K562 (cell line): Measurements from ENCODE around the gene ROBO2. TPM values are rescaled to one million over a fixed set of nuclear protein-coding genes. Genes with fewer than 3 reads are reported as not detected.

Experiments
- ATAC-seq: fragments of 200-7000 bp; cut with Tn5 transposase; 3 replicates; pipeline ENCODE4 v1.9.1; 2020; ENCODE audit warnings: moderate library complexity
- BruUV-seq: library from RNA; stranded (reverse); fragments of 400-500 nt; replicated peaks from 2 replicates; lab custom pipeline; 2021; lab: Mats Ljungman, UMichigan
- CTCF ChIA-PET: fragments of 300-600 bp; formaldehyde crosslinking; extraction: SDS; loops from one replicate; lab custom pipeline; 2021; ENCODE audit warnings: low intra/inter-chr PET ratio; lab: Yijun Ruan, JAX
- POLR2A ChIA-PET: fragments of 300-600, 350-650 bp; sonication (Branson Sonifier 250); formaldehyde crosslinking; extraction: SDS; loops from one replicate; lab custom pipeline; 2021; ENCODE audit warnings: antibody characterized with exemption, inconsistent platforms; lab: Yijun Ruan, JAX
- DNase-seq, 4 experiments: peaks; one replicate each; pipeline versions ENCODE4 v3.0.0 to v3.0.0-alpha.2; 2011 to 2018; ENCODE audit warnings: low spot score in 3 of 4, mixed read lengths in 3 of 4; ENCODE audit errors: extremely low read depth in 1 of 4
- FAIRE-seq: peaks from 2 replicates; lab custom pipeline; 2011; peaks lifted over from hg19 to GRCh38; lab: Jason Lieb, UNC
- H2AFZ ChIP-seq: 2 replicates; pipeline ENCODE4 v1.6.0; 2011; ENCODE audit warnings: low read depth, low read length, control low read depth, inconsistent platforms
- H3K27ac ChIP-seq: fragments of 200-600 bp; 3 replicates; pipeline ENCODE4 v1.8.0; 2011; ENCODE audit warnings: low read depth, mild to moderate bottlenecking, control low read depth, inconsistent platforms, low read length, moderate library complexity, mixed read lengths; ENCODE audit errors: extremely low read depth
- H3K27me3 ChIP-seq, 2 experiments: fragments of 300-600 bp in 1 of 2; 2 replicates in 1 of 2; 3 replicates in 1 of 2; pipeline versions ENCODE4 v1.6.0 to v1.8.0; 2011; ENCODE audit warnings: inconsistent platforms in 2 of 2, low read length in 2 of 2, mild to moderate bottlenecking in 1 of 2, mixed read lengths in 1 of 2, moderate library complexity in 1 of 2; ENCODE audit not compliant: control insufficient read depth in 2 of 2, insufficient read depth in 2 of 2
- H3K36me3 ChIP-seq: fragments of 300-600 bp; 3 replicates; pipeline ENCODE4 v1.8.0; 2011; ENCODE audit warnings: mild to moderate bottlenecking, low read length, inconsistent platforms; ENCODE audit not compliant: control insufficient read depth, insufficient read depth
- H3K4me1 ChIP-seq, 2 experiments: fragments of 200-600 bp in 1 of 2; replicated peaks in 1 of 2; 2 replicates in 1 of 2; 3 replicates in 1 of 2; pipeline versions ENCODE4 v1.5.1 to v1.8.0; 2011; ENCODE audit warnings: inconsistent platforms in 2 of 2, low read length in 2 of 2, mild to moderate bottlenecking in 1 of 2, mixed read lengths in 1 of 2, moderate library complexity in 1 of 2; ENCODE audit not compliant: control insufficient read depth in 2 of 2, insufficient read depth in 2 of 2
- H3K4me2 ChIP-seq: 2 replicates; pipeline ENCODE4 v1.6.1; 2011; ENCODE audit warnings: low read length, control low read depth, inconsistent platforms, mixed read lengths; ENCODE audit not compliant: insufficient read depth
- H3K4me3 ChIP-seq: fragments of 200-600 bp; sonication (generic), shearing (Covaris generic); 2 replicates; pipeline ENCODE4 v1.5.1; 2016; ENCODE audit warnings: control low read depth, inconsistent platforms
- H3K79me2 ChIP-seq: fragments of 200-600 bp; 3 replicates; pipeline ENCODE4 v1.8.0; 2011; ENCODE audit warnings: low read length, inconsistent platforms; ENCODE audit not compliant: control insufficient read depth, insufficient read depth
- H3K9ac ChIP-seq, 2 experiments: 2 replicates each; pipeline versions ENCODE4 v1.6.0 to v1.6.1; 2011; ENCODE audit warnings: low read depth in 2 of 2, low read length in 2 of 2, control low read depth in 1 of 2, inconsistent platforms in 1 of 2, mild to moderate bottlenecking in 1 of 2, mixed read lengths in 1 of 2; ENCODE audit not compliant: insufficient read depth in 1 of 2
- H3K9me1 ChIP-seq: one replicate; pipeline ENCODE4 v1.6.0; 2011; ENCODE audit warnings: inconsistent platforms, mild to moderate bottlenecking, low read length, moderate library complexity; ENCODE audit not compliant: control insufficient read depth, insufficient read depth
- H3K9me3 ChIP-seq: replicated peaks from 2 replicates; pipeline ENCODE4 v1.5.1; 2011; ENCODE audit warnings: low read depth, low read length, inconsistent platforms; ENCODE audit not compliant: control insufficient read depth, insufficient read depth
- H4K20me1 ChIP-seq: replicated peaks from 2 replicates; pipeline ENCODE4 v1.6.1; 2011; ENCODE audit warnings: low read length, inconsistent platforms, mixed read lengths; ENCODE audit not compliant: control insufficient read depth, insufficient read depth
- AFF4 ChIP-seq: sonication (generic); formaldehyde crosslinking; IDR thresholded peaks from 2 replicates; pipeline ENCODE4 v1.8.0; 2023; ENCODE audit warnings: mild to moderate bottlenecking, missing genetic modification reagents
- BMI1 ChIP-seq: fragments of 150-350 bp; IDR thresholded peaks from 2 replicates; pipeline ENCODE4 v1.6.1; 2014; ENCODE audit warnings: low read length
- DPF2 ChIP-seq: fragments of 450-650 bp; IDR thresholded peaks from 2 replicates; pipeline ENCODE4 v1.6.1; 2016
- ETV1 ChIP-seq: fragments of 450-650 bp; conservative IDR thresholded peaks from 2 replicates; pipeline ENCODE4 v1.6.1; 2016; ENCODE audit warnings: missing genetic modification characterization, control low read depth, low read depth, missing compliant biosample characterization
- FOXK2 ChIP-seq, 2 experiments: fragments of 450-650 bp; IDR thresholded peaks in 1 of 2; conservative IDR thresholded peaks in 1 of 2; 2 replicates each; pipeline ENCODE4 v1.6.1; 2016; ENCODE audit warnings: low read depth in 2 of 2, mild to moderate bottlenecking in 1 of 2
- GATA2 ChIP-seq: sonication (generic); formaldehyde crosslinking; IDR thresholded peaks from 2 replicates; pipeline ENCODE4 v1.4.0; 2020; ENCODE audit warnings: mild to moderate bottlenecking, missing genetic modification reagents
- LEF1 ChIP-seq: fragments of 450-650 bp; IDR thresholded peaks from 2 replicates; pipeline ENCODE4 v1.6.1; 2016; ENCODE audit warnings: mild to moderate bottlenecking
- MEF2D ChIP-seq: conservative IDR thresholded peaks from 2 replicates; pipeline ENCODE4 v1.6.1; 2016; ENCODE audit warnings: low read depth, missing genetic modification characterization, missing compliant biosample characterization
- NR2F6 ChIP-seq: fragments of 450-650 bp; formaldehyde crosslinking; IDR thresholded peaks from 2 replicates; pipeline ENCODE4 v1.4.0; 2020; ENCODE audit warnings: mild to moderate bottlenecking
- SMAD2 ChIP-seq: fragments of 150-350 bp; IDR thresholded peaks from 2 replicates; pipeline ENCODE4 v1.6.1; 2014; ENCODE audit warnings: low read depth, mild to moderate bottlenecking, low read length
- SRF ChIP-seq, 2 experiments: fragments of 250-450, 450-650 bp in 1 of 2; sonication (Bioruptor Pico) in 1 of 2; sonication (generic) in 1 of 2; formaldehyde crosslinking; IDR thresholded peaks; 2 replicates each; pipeline versions ENCODE4 v1.5.0 to v1.5.1; 2020 to 2022; ENCODE audit warnings: mild to moderate bottlenecking in 1 of 2, missing genetic modification reagents in 1 of 2
- ZEB2 ChIP-seq: fragments of 450-650 bp; IDR thresholded peaks from 2 replicates; pipeline ENCODE4 v1.6.1; 2016
- WGBS: fragments of 100-300 bp; shearing (Covaris generic); methylation state at CpG from one replicate; pipeline ENCODE4 v1.1.6; 2016; ENCODE audit warnings: low coverage, mixed read lengths; ENCODE audit not compliant: insufficient coverage; ENCODE audit errors: missing lambda C conversion rate; 5-methylcytosine and 5-hydroxymethylcytosine counted together
- in situ Hi-C: fragments of 300-500 bp; cut with MboI; formaldehyde crosslinking; loops from 4 replicates; pipeline ENCODE4 v1.15.0; 2018; ENCODE audit warnings: inconsistent platforms, mixed read lengths
- intact Hi-C: fragments of 100-400 bp; cut with micrococcal nuclease; formaldehyde crosslinking; loops from 2 replicates; pipeline ENCODE4 v1.14.2; 2022
- polyA plus RNA-seq, 8 experiments: library from polyadenylated mRNA; depleted of rRNA in 4 of 8; stranded (reverse) in 5 of 8; unstranded in 3 of 8; fragments of >200 nt; fragmentation: Nextera tagmentation in 2 of 8; fragmentation: Illumina TruSeq in 1 of 8; extraction: Ambion mirVana in 2 of 8; extraction: Trizol in 1 of 8; gene quantifications; 2 replicates each; pipeline versions ENCODE4 v1.2.1 to v1.2.3, GENCODE V29; 2011 to 2014; ENCODE audit warnings: inconsistent platforms in 1 of 8, missing spikeins in 1 of 8
- total RNA-seq, 7 experiments: library from RNA; depleted of rRNA in 6 of 7; stranded (reverse); fragments of >200 nt in 6 of 7; fragmentation: Illumina TruSeq in 2 of 7; extraction: Trizol in 2 of 7; gene quantifications; 2 replicates each; pipeline versions ENCODE4 v1.2.1 to v1.2.3, GENCODE V29; 2011 to 2021; ENCODE audit warnings: low replicate concordance in 1 of 7
- TF ChIP-seq, protein P1 (sequence below): fragments of 250-450 bp; sonication (Bioruptor Pico); IDR thresholded peaks from 2 replicates; pipeline ENCODE4 v1.8.0; 2022; ENCODE audit warnings: inconsistent platforms
- TF ChIP-seq, protein P2 (sequence below): fragments of 200-800 bp; sonication (Bioruptor generic); IDR thresholded peaks from 2 replicates; pipeline ENCODE4 v1.6.1; 2016; ENCODE audit warnings: missing genetic modification characterization, missing compliant biosample characterization

The ROBO2 gene
- total and polyA plus RNA-seq, 9 of the 15 experiments (the other 6 are each of a cell fraction or from before 2014, with no cell fraction given), result 0.84 to 3.0 (median 1.7) TPM

DNA sequence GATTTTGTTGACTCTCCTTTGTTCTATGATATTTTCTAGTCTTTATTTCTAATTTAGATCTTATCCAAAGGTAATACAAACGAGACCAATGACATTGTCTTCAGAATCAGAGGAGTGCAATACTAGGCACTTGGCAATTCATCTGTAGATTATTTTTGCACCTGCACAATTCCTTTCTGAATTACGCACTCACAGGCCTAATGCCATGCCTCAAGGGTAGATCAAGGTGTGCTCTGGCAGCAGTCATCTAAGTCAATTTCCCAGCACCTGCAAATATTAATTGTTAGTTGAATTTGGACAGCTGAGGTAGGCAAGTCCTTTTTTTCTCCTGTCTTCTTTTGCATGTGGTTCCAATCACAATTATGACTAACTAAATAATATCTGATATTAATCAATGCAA lies 653.2 kb downstream of the ROBO2 start:
- no peaks in the 10 kb centered on the region for H3K79me2 ChIP-seq
- no peak overlapping the region for H3K27ac ChIP-seq
- ATAC-seq, result no peak
- in situ Hi-C loops (no loop called here), intact Hi-C loops (no loop called here)
- no peaks in the 10 kb centered on the region for H3K9me1 ChIP-seq
- no peak overlapping the region for H3K4me2 ChIP-seq
- ChIA-PET CTCF (no interaction called here), POLR2A (no interaction called here)
- H3K9me3 ChIP-seq, result no peaks in the 10 kb centered on the region
- no peaks in the 10 kb centered on the region for H4K20me1 ChIP-seq
- no peaks in the 10 kb centered on the region for H3K4me1 ChIP-seq
- H3K9ac ChIP-seq, result no peak overlapping the region
- no peak overlapping the region for H2AFZ ChIP-seq
- H3K27me3 ChIP-seq, result no peaks in the 10 kb centered on the region
- no peak for FAIRE-seq
- 0% methylated on average over 2 of the region's 2 CpGs for WGBS
- H3K36me3 ChIP-seq, result no peaks in the 10 kb centered on the region
- no peak for DNase-seq
- no TSS peak for BruUV-seq
- no peak overlapping the region for H3K4me3 ChIP-seq
- TF ChIP-seq SMAD2, result no peak
- TF ChIP-seq BMI1, result no peak
- no peak for TF ChIP-seq FOXK2 (conservative IDR thresholded peaks at IDR 0.05 in 1 of 2, IDR thresholded peaks at IDR 0.05 in 1 of 2; ENCODE audit: low read depth in 2 of 2)
- no peak for TF ChIP-seq SRF (CRISPR knock-in tag; IDR thresholded peaks at IDR 0.05)
- TF ChIP-seq ETV1 (tag), result no peak
- TF ChIP-seq ZEB2, result no peak
- TF ChIP-seq LEF1, result no peak
- TF ChIP-seq NR2F6, result no peak
- TF ChIP-seq DPF2, result no peak
- no peak for TF ChIP-seq AFF4 (CRISPR knock-in tag)
- TF ChIP-seq, protein P1, sequence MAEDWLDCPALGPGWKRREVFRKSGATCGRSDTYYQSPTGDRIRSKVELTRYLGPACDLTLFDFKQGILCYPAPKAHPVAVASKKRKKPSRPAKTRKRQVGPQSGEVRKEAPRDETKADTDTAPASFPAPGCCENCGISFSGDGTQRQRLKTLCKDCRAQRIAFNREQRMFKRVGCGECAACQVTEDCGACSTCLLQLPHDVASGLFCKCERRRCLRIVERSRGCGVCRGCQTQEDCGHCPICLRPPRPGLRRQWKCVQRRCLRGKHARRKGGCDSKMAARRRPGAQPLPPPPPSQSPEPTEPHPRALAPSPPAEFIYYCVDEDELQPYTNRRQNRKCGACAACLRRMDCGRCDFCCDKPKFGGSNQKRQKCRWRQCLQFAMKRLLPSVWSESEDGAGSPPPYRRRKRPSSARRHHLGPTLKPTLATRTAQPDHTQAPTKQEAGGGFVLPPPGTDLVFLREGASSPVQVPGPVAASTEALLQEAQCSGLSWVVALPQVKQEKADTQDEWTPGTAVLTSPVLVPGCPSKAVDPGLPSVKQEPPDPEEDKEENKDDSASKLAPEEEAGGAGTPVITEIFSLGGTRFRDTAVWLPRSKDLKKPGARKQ (CRISPR knock-in tag), result no peak
- TF ChIP-seq MEF2D, result no peak
- TF ChIP-seq, protein P2, sequence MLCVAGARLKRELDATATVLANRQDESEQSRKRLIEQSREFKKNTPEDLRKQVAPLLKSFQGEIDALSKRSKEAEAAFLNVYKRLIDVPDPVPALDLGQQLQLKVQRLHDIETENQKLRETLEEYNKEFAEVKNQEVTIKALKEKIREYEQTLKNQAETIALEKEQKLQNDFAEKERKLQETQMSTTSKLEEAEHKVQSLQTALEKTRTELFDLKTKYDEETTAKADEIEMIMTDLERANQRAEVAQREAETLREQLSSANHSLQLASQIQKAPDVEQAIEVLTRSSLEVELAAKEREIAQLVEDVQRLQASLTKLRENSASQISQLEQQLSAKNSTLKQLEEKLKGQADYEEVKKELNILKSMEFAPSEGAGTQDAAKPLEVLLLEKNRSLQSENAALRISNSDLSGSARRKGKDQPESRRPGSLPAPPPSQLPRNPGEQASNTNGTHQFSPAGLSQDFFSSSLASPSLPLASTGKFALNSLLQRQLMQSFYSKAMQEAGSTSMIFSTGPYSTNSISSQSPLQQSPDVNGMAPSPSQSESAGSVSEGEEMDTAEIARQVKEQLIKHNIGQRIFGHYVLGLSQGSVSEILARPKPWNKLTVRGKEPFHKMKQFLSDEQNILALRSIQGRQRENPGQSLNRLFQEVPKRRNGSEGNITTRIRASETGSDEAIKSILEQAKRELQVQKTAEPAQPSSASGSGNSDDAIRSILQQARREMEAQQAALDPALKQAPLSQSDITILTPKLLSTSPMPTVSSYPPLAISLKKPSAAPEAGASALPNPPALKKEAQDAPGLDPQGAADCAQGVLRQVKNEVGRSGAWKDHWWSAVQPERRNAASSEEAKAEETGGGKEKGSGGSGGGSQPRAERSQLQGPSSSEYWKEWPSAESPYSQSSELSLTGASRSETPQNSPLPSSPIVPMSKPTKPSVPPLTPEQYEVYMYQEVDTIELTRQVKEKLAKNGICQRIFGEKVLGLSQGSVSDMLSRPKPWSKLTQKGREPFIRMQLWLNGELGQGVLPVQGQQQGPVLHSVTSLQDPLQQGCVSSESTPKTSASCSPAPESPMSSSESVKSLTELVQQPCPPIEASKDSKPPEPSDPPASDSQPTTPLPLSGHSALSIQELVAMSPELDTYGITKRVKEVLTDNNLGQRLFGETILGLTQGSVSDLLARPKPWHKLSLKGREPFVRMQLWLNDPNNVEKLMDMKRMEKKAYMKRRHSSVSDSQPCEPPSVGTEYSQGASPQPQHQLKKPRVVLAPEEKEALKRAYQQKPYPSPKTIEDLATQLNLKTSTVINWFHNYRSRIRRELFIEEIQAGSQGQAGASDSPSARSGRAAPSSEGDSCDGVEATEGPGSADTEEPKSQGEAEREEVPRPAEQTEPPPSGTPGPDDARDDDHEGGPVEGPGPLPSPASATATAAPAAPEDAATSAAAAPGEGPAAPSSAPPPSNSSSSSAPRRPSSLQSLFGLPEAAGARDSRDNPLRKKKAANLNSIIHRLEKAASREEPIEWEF (CRISPR knock-in tag), result no peak
- TF ChIP-seq GATA2 (CRISPR knock-in tag), result no peak
